Neuronal stem cell (in vitro differentiated cells): ENCODE data around the gene RYR1.

Experiments used
- DNase-seq: peaks from one replicate; pipeline ENCODE4 v3.0.0-alpha.2; 2013; ENCODE audit warnings: low spot score
- H2AFZ ChIP-seq: one replicate; pipeline ENCODE4 v1.6.1; 2013; ENCODE audit warnings: mild to moderate bottlenecking, low read length, inconsistent platforms
- H2AK5ac ChIP-seq: 2 replicates; pipeline ENCODE4 v1.6.1; 2013; ENCODE audit warnings: low read depth, mild to moderate bottlenecking, inconsistent platforms, low read length, moderate library complexity, mixed read lengths
- H2BK120ac ChIP-seq: 2 replicates; pipeline ENCODE4 v1.6.1; 2013; ENCODE audit warnings: low read depth, mild to moderate bottlenecking, inconsistent platforms, low read length, moderate library complexity, mixed read lengths
- H2BK12ac ChIP-seq: one replicate; pipeline ENCODE4 v1.6.1; 2013; ENCODE audit warnings: low read length, inconsistent platforms
- H2BK15ac ChIP-seq: 2 replicates; pipeline ENCODE4 v1.6.1; 2013; ENCODE audit warnings: mild to moderate bottlenecking, low read length, inconsistent platforms, mixed read lengths
- H2BK5ac ChIP-seq: one replicate; pipeline ENCODE4 v1.6.1; 2013; ENCODE audit warnings: inconsistent platforms, mild to moderate bottlenecking, low read length, moderate library complexity
- H3K14ac ChIP-seq: one replicate; pipeline ENCODE4 v1.6.1; 2013; ENCODE audit warnings: low read length, inconsistent platforms
- H3K18ac ChIP-seq: 2 replicates; pipeline ENCODE4 v1.6.1; 2013; ENCODE audit warnings: low read length, inconsistent platforms
- H3K23ac ChIP-seq: 2 replicates; pipeline ENCODE4 v1.6.1; 2013; ENCODE audit warnings: low read depth, mild to moderate bottlenecking, mixed read lengths, low read length, inconsistent platforms; ENCODE audit not compliant: poor library complexity
- H3K27ac ChIP-seq: replicated peaks from 3 replicates; pipeline ENCODE4 v1.5.1; 2013; ENCODE audit warnings: low read length, inconsistent platforms
- H3K27me3 ChIP-seq, 3 experiments: 2 replicates each; pipeline ENCODE4 v1.6.1; 2013; ENCODE audit warnings: low read length in 3 of 3, mild to moderate bottlenecking in 2 of 3, inconsistent platforms in 1 of 3, low read depth in 1 of 3, mixed read lengths in 1 of 3, moderate library complexity in 1 of 3; ENCODE audit not compliant: control insufficient read depth in 3 of 3, insufficient read depth in 3 of 3
- H3K36me3 ChIP-seq, 2 donors: replicated peaks in 1 of 2; 2 replicates each; pipeline ENCODE4 v1.6.1; 2013; ENCODE audit warnings: low read length in 2 of 2; ENCODE audit not compliant: control insufficient read depth in 2 of 2, insufficient read depth in 2 of 2
- H3K4ac ChIP-seq: 2 replicates; pipeline ENCODE4 v1.6.1; 2013; ENCODE audit warnings: inconsistent platforms, mild to moderate bottlenecking, low read length, moderate library complexity
- H3K4me1 ChIP-seq, 2 donors: 1 replicate in 1 of 2; 2 replicates in 1 of 2; pipeline ENCODE4 v1.6.1; 2013; ENCODE audit warnings: low read length in 2 of 2, low read depth in 1 of 2; ENCODE audit not compliant: control insufficient read depth in 2 of 2, insufficient read depth in 1 of 2
- H3K4me2 ChIP-seq: one replicate; pipeline ENCODE4 v1.6.1; 2013; ENCODE audit warnings: mild to moderate bottlenecking, low read length, inconsistent platforms; ENCODE audit not compliant: insufficient read depth, poor library complexity, severe bottlenecking
- H3K4me3 ChIP-seq, 2 donors: 2 replicates each; pipeline ENCODE4 v1.5.1; 2013; ENCODE audit warnings: low read length in 2 of 2, mild to moderate bottlenecking in 2 of 2, inconsistent platforms in 1 of 2, moderate library complexity in 1 of 2
- H3K79me1 ChIP-seq: one replicate; pipeline ENCODE4 v1.6.1; 2013; ENCODE audit warnings: low read depth, mild to moderate bottlenecking, inconsistent platforms, low read length, moderate library complexity
- H3K9ac ChIP-seq: one replicate; pipeline ENCODE4 v1.6.1; 2013; ENCODE audit warnings: mild to moderate bottlenecking, low read depth, low read length, inconsistent platforms; ENCODE audit not compliant: poor library complexity
- H3K9me3 ChIP-seq, 2 donors: replicated peaks in 1 of 2; 2 replicates each; pipeline versions ENCODE3 to v1.6.1; 2013; ENCODE audit warnings: low read length in 2 of 2, mild to moderate bottlenecking in 2 of 2, inconsistent platforms in 1 of 2, low read depth in 1 of 2, mixed read lengths in 1 of 2, moderate library complexity in 1 of 2; ENCODE audit not compliant: control insufficient read depth in 2 of 2, insufficient read depth in 1 of 2
- H4K8ac ChIP-seq: one replicate; pipeline ENCODE4 v1.6.1; 2013; ENCODE audit warnings: low read depth, mild to moderate bottlenecking, inconsistent platforms, low read length, moderate library complexity
- H4K91ac ChIP-seq: one replicate; pipeline ENCODE4 v1.6.1; 2013; ENCODE audit warnings: low read length, low read depth, mild to moderate bottlenecking, inconsistent platforms; ENCODE audit not compliant: poor library complexity
- WGBS, 2 donors: extraction: QIAGEN DNeasy Blood & Tissue Kit; methylation state at CpG; one replicate each; pipeline ENCODE4 v1.1.7; 2013; ENCODE audit warnings: missing lambda C conversion rate in 2 of 2, mixed read lengths in 1 of 2; ENCODE audit not compliant: insufficient read length in 2 of 2, insufficient replicate concordance in 1 of 2; ENCODE audit errors: extremely low coverage in 2 of 2; 5-methylcytosine and 5-hydroxymethylcytosine counted together

RYR1 gene

DNA sequence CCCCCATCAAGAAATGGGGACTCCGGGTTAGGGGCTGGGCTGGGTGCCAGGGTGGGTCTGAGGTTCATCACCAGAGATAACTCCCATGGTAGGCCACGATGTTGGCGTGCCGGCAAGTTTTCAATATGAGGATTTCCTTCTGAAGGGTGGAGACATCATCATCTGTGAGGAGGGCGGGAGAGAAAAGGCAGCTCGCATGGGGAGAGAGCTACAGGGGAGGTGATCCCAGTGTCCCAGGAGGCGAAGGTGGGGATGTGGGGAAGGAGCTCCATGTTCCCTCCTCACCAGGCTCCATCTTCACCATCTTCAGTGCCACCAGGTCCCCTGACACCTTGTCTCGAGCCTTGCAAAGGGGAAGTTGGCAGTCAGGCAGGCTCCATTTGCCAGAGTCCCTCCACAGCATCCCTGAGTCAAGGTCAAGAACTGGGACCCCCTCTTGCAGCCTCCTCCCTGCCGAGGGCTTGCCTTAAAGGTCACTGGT is 183.8 kb downstream of the RYR1 start:
- Histone ChIP-seq H3K18ac (peak overlapping the region; percentile 17), H2AK5ac (peak overlapping the region; percentile 98), H3K4me1 (peaks cover 9 to 10% of the 10 kb centered on the region in 2 donors), H3K4ac (no peak overlapping the region), H3K4me3 (no peak overlapping the region), H3K14ac (no peak overlapping the region), H3K9me3 (no peaks in the 10 kb centered on the region), H3K27ac (no peak overlapping the region), H2BK15ac (peak overlapping the region; percentile 76), H2BK5ac (no peak overlapping the region), H2BK12ac (peak overlapping the region; percentile 98), H3K79me1 (peaks cover 8% of the 10 kb centered on the region), H2BK120ac (no peak overlapping the region), H4K8ac (no peak overlapping the region), H2AFZ (peak overlapping the region; percentile 81), H3K23ac (no peak overlapping the region), H3K27me3 (no peaks in the 10 kb centered on the region), H3K4me2 (no peak overlapping the region), H3K36me3 (peaks cover 14 to 22% of the 10 kb centered on the region in 2 donors), H3K9ac (no peak overlapping the region), H4K91ac (no peak overlapping the region)
- DNase-seq = no peak
- WGBS, 2 donors = no CpG with 5 or more reads among the region's 9 CpGs

DNA sequence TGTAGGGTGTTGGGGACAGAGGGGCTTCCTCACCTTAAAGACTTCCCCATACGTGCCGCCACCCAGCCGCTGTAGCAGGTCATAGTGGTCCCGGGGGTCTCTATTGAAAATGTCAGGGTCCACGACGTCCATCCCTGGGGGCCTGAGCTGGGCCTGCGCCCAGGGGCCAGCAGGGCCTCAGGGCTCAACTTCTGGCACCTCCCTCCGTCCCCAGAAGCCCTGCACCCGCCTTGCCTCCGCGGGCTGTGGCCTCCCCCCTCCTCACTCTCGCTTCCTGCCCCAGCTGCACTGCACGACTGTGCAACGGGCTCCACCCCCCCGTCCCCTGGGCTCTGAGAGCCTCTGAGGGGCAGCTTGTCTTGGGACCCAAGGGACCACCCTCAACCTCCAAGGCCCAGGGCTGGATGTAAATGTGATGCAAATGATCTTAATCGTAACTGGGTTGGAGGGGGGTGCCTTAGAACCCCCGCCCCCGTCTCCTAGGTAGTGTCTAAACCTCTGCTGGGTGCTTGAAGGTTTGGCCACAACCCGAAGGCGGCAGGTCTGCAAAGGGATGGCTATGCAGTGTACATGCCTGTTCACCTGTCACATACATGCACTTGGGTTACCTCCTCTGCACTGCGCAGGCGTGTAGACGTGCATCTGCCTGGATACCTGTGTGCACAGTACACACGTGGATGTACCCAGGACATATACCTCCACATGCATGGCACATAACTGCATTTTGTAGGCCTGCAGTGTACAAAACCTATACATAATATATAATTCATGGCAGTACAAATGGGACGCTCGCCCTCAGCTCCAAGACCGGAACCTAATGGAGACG is 184.5 kb downstream of the RYR1 start, which contains the start of gene MAP4K1:
TSS of gene MAP4K1 (minus strand) at position 190 of the 826 bp plus-strand sequence. CDS start at position 132, 58 bp downstream.
- DNase-seq = no peak
- no CpG with 5 or more reads among the region's 28 CpGs for WGBS, 2 donors
- no peak within 1 kb of the TSS for H2BK5ac ChIP-seq

DNA sequence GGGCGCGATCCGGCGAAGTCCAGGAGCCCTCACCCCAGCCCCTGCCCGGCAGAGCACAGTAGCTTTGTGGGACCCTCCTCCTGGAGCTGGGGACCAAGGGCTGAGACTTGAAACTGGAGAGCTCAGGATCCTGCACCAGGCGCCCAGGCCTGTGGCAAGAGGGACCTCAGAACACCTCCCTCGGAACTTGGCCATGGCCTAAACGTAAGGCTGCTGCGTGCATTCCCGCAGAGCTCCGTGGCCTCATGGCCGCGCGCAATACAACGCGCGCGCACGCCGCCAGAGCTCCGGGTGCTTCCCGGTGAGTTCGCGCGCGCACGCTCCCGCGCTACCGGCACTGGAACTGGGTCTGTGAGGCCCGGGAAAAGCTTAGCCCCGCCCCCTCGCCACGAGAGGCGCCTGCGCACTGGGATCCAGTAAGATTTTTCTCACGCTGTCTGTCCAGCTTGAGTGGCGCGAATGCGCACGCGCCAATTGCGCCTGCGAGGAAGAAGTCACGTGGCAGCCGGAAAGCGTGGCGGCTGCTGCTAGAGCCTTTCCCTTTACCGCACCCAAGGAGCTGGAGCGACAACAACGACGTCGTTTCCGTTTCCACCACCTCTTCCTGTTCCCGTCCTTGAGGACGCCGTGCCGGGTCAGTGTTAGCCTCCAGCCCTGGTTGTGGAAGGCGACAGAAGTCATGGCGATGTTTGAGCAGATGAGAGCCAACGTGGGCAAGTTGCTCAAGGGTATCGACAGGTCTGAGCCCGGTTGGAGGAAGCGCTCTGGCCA is 185.3 kb downstream of the RYR1 start, which contains the start of gene EIF3K:
TSS of gene EIF3K (plus strand) at position 599 of the 771 bp plus-strand sequence. CDS start at position 680, 81 bp downstream.
- H3K14ac ChIP-seq = peak within 1 kb of the TSS; percentile 32
- H4K91ac ChIP-seq = peak within 1 kb of the TSS; percentile 87
- H3K4me2 ChIP-seq = peak within 1 kb of the TSS; percentile 82
- DNase-seq = peak; percentile 100
- WGBS, 2 donors = no CpG with 5 or more reads among the region's 64 CpGs
- peak within 1 kb of the TSS; percentile 81 for H2AFZ ChIP-seq
- peak within 1 kb of the TSS; percentile 98 for H2AK5ac ChIP-seq
- H3K27me3 ChIP-seq = no peaks in the 10 kb centered on the region
- peaks cover 8% of the 10 kb centered on the region for H3K79me1 ChIP-seq
- peaks cover 0 to 1% of the 10 kb centered on the region in 2 donors for H3K9me3 ChIP-seq
- no peak within 1 kb of the TSS for H4K8ac ChIP-seq
- H2BK12ac ChIP-seq = no peak within 1 kb of the TSS
- H3K36me3 ChIP-seq = peaks cover 17 to 31% of the 10 kb centered on the region in 2 donors
- peaks cover 9 to 10% of the 10 kb centered on the region in 2 donors for H3K4me1 ChIP-seq
- H3K27ac ChIP-seq = peak within 1 kb of the TSS; percentile 78
- peak within 1 kb of the TSS; percentile 85 to 91 for H3K4me3 ChIP-seq
- no peak within 1 kb of the TSS for H2BK5ac ChIP-seq
- peak within 1 kb of the TSS; percentile 99 for H3K23ac ChIP-seq
- peak within 1 kb of the TSS; percentile 98 for H3K18ac ChIP-seq
- peak within 1 kb of the TSS; percentile 99 for H3K9ac ChIP-seq
- no peak within 1 kb of the TSS for H2BK120ac ChIP-seq
- H2BK15ac ChIP-seq = no peak within 1 kb of the TSS
- H3K4ac ChIP-seq = peak within 1 kb of the TSS; percentile 28

More for the DNA sequence above, 184.5 kb downstream of the RYR1 start, which contains the start of gene MAP4K1:
- Histone ChIP-seq H3K9ac (peak within 1 kb of the TSS; percentile 95), H3K4ac (peak within 1 kb of the TSS; percentile 28), H2BK15ac (peak within 1 kb of the TSS; percentile 76), H3K4me2 (peak within 1 kb of the TSS; percentile 67), H4K91ac (peak within 1 kb of the TSS; percentile 87), H3K79me1 (peaks cover 8% of the 10 kb centered on the region), H3K23ac (peak within 1 kb of the TSS; percentile 99), H3K36me3 (peaks cover 14 to 27% of the 10 kb centered on the region in 2 donors), H2AFZ (peak within 1 kb of the TSS; percentile 81), H3K18ac (peak within 1 kb of the TSS; percentile 98), H3K27ac (peak within 1 kb of the TSS; percentile 78), H3K4me3 (peak within 1 kb of the TSS; percentile 85 to 90), H3K9me3 (no peaks in the 10 kb centered on the region), H3K27me3 (no peaks in the 10 kb centered on the region), H3K14ac (peak within 1 kb of the TSS; percentile 32), H3K4me1 (peaks cover 9 to 10% of the 10 kb centered on the region in 2 donors), H4K8ac (no peak within 1 kb of the TSS), H2BK12ac (peak within 1 kb of the TSS; percentile 98), H2BK120ac (no peak within 1 kb of the TSS), H2AK5ac (peak within 1 kb of the TSS; percentile 98)
